HCT116 (cell line): ENCODE results near the gene ASS1. TPM values are rescaled to one million over a fixed set of nuclear protein-coding genes. Genes with fewer than 3 reads are reported as not detected.

Experiments used
- ATAC-seq: fragments of 200-7000 bp; cut with Tn5 transposase; 2 replicates; pipeline ENCODE4 v1.9.1; 2020; ENCODE audit warnings: mild to moderate bottlenecking, moderate library complexity
- BruUV-seq: library from RNA; stranded (reverse); fragments of 400-500 nt; replicated peaks from 2 replicates; lab custom pipeline; 2021; lab: Mats Ljungman, UMichigan
- CTCF ChIA-PET: fragments of 300-600 bp; sonication (Branson Sonifier 250); formaldehyde crosslinking; loops from one replicate; lab custom pipeline; 2021; ENCODE audit warnings: antibody characterized with exemption; lab: Charles Lee
- POLR2A ChIA-PET: fragments of 300-600, 350-600 bp; sonication (Branson Sonifier 250); formaldehyde crosslinking; loops from one replicate; lab custom pipeline; 2021; ENCODE audit warnings: antibody characterized with exemption; lab: Charles Lee
- RAD21 ChIA-PET, 2 experiments: fragments of 300-600 bp; sonication (Branson Sonifier 250); formaldehyde crosslinking; loops; one replicate each; lab custom pipeline; 2023; ENCODE audit warnings: low total read pairs in 2 of 2; ENCODE audit not compliant: uncharacterized antibody in 2 of 2, unreplicated experiment in 2 of 2, low non-redundant PET in 1 of 2; lab: Charles Lee
- DNase-seq: peaks from one replicate; pipeline ENCODE4 v3.0.0-alpha.2; 2010; ENCODE audit warnings: low read depth, low spot score
- H2AFZ ChIP-seq: fragments of 200-600 bp; shearing (Covaris generic), sonication (generic); 2 replicates; pipeline ENCODE4 v1.6.1; 2017; ENCODE audit warnings: low read depth, mixed run types, mixed read lengths, antibody characterized with exemption, low read length; ENCODE audit not compliant: poor library complexity, severe bottlenecking
- H3K27ac ChIP-seq: 2 replicates; pipeline ENCODE4 v1.5.1; 2012; ENCODE audit warnings: low read depth, low read length
- H3K27me3 ChIP-seq: fragments of 200-600 bp; sonication (generic); 2 replicates; pipeline ENCODE4 v1.6.1; 2016; ENCODE audit warnings: mixed run types, low read length, mixed read lengths; ENCODE audit not compliant: insufficient read depth
- H3K36me3 ChIP-seq, 2 experiments: fragments of 200-500 bp in 1 of 2; fragments of 200-600 bp in 1 of 2; sonication (Bioruptor generic) in 1 of 2; sonication (generic) in 1 of 2; 2 replicates each; pipeline versions ENCODE4 v1.5.1 to v1.6.1; 2014 to 2016; ENCODE audit warnings: low read length in 2 of 2, inconsistent platforms in 1 of 2, mixed read lengths in 1 of 2, mixed run types in 1 of 2; ENCODE audit not compliant: insufficient read depth in 2 of 2, control insufficient read depth in 1 of 2
- H3K4me1 ChIP-seq, 2 experiments: fragments of 200-600 bp in 1 of 2; sonication (generic) in 1 of 2; 2 replicates each; pipeline versions ENCODE4 v1.5.1 to v1.6.1; 2012 to 2017; ENCODE audit warnings: low read length in 2 of 2, inconsistent platforms in 1 of 2, mild to moderate bottlenecking in 1 of 2, mixed read lengths in 1 of 2, mixed run types in 1 of 2, moderate library complexity in 1 of 2; ENCODE audit not compliant: insufficient read depth in 2 of 2, control insufficient read depth in 1 of 2
- H3K4me2 ChIP-seq: fragments of 200-600 bp; sonication (generic); 2 replicates; pipeline ENCODE4 v1.6.1; 2017; ENCODE audit warnings: mixed run types, low read length, mixed read lengths
- H3K4me3 ChIP-seq, 2 experiments: fragments of 200-600 bp in 1 of 2; sonication (generic) in 1 of 2; replicated peaks in 1 of 2; 2 replicates each; pipeline ENCODE4 v1.5.1; 2011 to 2016; ENCODE audit warnings: low read length in 2 of 2, control low read depth in 1 of 2, low read depth in 1 of 2, mild to moderate bottlenecking in 1 of 2, mixed read lengths in 1 of 2, mixed run types in 1 of 2
- H3K79me2 ChIP-seq: fragments of 200-600 bp; sonication (generic); 2 replicates; pipeline ENCODE4 v1.6.1; 2017; ENCODE audit warnings: mild to moderate bottlenecking, mixed run types, low read length, moderate library complexity, mixed read lengths; ENCODE audit not compliant: insufficient read depth
- H3K9ac ChIP-seq: fragments of 200-600 bp; sonication (generic); 2 replicates; pipeline ENCODE4 v1.6.1; 2016; ENCODE audit warnings: low read length, mixed read lengths
- H3K9me2 ChIP-seq: fragments of 200-600 bp; sonication (generic), shearing (Covaris generic); 2 replicates; pipeline ENCODE4 v1.6.1; 2017; ENCODE audit warnings: mixed run types, mild to moderate bottlenecking, moderate library complexity; ENCODE audit not compliant: insufficient read depth
- H3K9me3 ChIP-seq, 2 experiments: fragments of 200-500 bp in 1 of 2; fragments of 200-600 bp in 1 of 2; sonication (Bioruptor generic) in 1 of 2; sonication (generic) in 1 of 2; 2 replicates each; pipeline ENCODE4 v1.6.1; 2014 to 2017; ENCODE audit warnings: low read length in 2 of 2, mixed read lengths in 2 of 2, inconsistent platforms in 1 of 2, low read depth in 1 of 2, mild to moderate bottlenecking in 1 of 2, mixed run types in 1 of 2, moderate library complexity in 1 of 2; ENCODE audit not compliant: control insufficient read depth in 1 of 2, insufficient read depth in 1 of 2
- H4K20me1 ChIP-seq: fragments of 200-600 bp; sonication (generic), shearing (Covaris generic); 2 replicates; pipeline ENCODE4 v1.6.1; 2017; ENCODE audit warnings: mixed run types, mild to moderate bottlenecking, moderate library complexity; ENCODE audit not compliant: insufficient read depth
- EGR1 ChIP-seq: IDR thresholded peaks from 2 replicates; pipeline ENCODE4 v1.6.1; 2012; ENCODE audit warnings: low read depth
- EZH2phosphoT487 ChIP-seq: fragments of 200-600 bp; IDR thresholded peaks from 2 replicates; pipeline ENCODE4 v1.6.1; 2018; ENCODE audit warnings: antibody characterized with exemption, borderline replicate concordance
- FOSL1 ChIP-seq: IDR thresholded peaks from 2 replicates; pipeline ENCODE4 v1.6.1; 2012; ENCODE audit warnings: low read depth
- MAX ChIP-seq: IDR thresholded peaks from 2 replicates; pipeline ENCODE4 v1.6.1; 2012
- RAD21 ChIP-seq: IDR thresholded peaks from 2 replicates; pipeline ENCODE4 v1.6.1; 2012; ENCODE audit warnings: low read depth, mild to moderate bottlenecking
- SIN3A ChIP-seq: IDR thresholded peaks from 2 replicates; pipeline ENCODE4 v1.6.1; 2012; ENCODE audit warnings: low read depth
- SRF ChIP-seq: IDR thresholded peaks from 2 replicates; pipeline ENCODE4 v1.6.1; 2012; ENCODE audit warnings: low read depth
- YY1 ChIP-seq: IDR thresholded peaks from 2 replicates; pipeline ENCODE4 v1.6.1; 2011; ENCODE audit warnings: low read length, low read depth, moderate library complexity, mild to moderate bottlenecking; ENCODE audit not compliant: insufficient replicate concordance; ENCODE audit errors: extremely low read depth
- intact Hi-C: fragments of 100-400 bp; cut with micrococcal nuclease; formaldehyde crosslinking; loops from 2 replicates; pipeline ENCODE4 v1.10.0; 2022
- total RNA-seq: library from RNA; stranded (reverse); gene quantifications from one replicate; pipeline ENCODE4 v1.2.1, GENCODE V29; 2021; ENCODE audit not compliant: unreplicated experiment
- TF ChIP-seq, protein P1 (sequence below), 3 experiments: fragments of 200-600 bp in 1 of 3; sonication (generic) in 1 of 3; IDR thresholded peaks in 2 of 3; conservative IDR thresholded peaks in 1 of 3; 2 replicates each; pipeline ENCODE4 v1.5.1; 2012 to 2017; ENCODE audit warnings: low read depth in 2 of 3, low read length in 2 of 3, antibody characterized with exemption in 1 of 3, borderline replicate concordance in 1 of 3, control low read depth in 1 of 3, mild to moderate bottlenecking in 1 of 3, mixed read lengths in 1 of 3, mixed run types in 1 of 3, moderate library complexity in 1 of 3; ENCODE audit not compliant: insufficient read depth in 1 of 3
- TF ChIP-seq, protein P2 (sequence below): IDR thresholded peaks from 2 replicates; pipeline ENCODE4 v1.6.1; 2012; ENCODE audit warnings: low read depth
- TF ChIP-seq, protein P3 (sequence below): IDR thresholded peaks from 2 replicates; pipeline ENCODE4 v1.6.1; 2011; ENCODE audit warnings: mild to moderate bottlenecking, low read length, moderate library complexity; ENCODE audit not compliant: insufficient replicate concordance; ENCODE audit errors: extremely low read depth

Gene ASS1
- total RNA-seq, 1 experiment from 2014 or later: 92.6 TPM

DNA sequence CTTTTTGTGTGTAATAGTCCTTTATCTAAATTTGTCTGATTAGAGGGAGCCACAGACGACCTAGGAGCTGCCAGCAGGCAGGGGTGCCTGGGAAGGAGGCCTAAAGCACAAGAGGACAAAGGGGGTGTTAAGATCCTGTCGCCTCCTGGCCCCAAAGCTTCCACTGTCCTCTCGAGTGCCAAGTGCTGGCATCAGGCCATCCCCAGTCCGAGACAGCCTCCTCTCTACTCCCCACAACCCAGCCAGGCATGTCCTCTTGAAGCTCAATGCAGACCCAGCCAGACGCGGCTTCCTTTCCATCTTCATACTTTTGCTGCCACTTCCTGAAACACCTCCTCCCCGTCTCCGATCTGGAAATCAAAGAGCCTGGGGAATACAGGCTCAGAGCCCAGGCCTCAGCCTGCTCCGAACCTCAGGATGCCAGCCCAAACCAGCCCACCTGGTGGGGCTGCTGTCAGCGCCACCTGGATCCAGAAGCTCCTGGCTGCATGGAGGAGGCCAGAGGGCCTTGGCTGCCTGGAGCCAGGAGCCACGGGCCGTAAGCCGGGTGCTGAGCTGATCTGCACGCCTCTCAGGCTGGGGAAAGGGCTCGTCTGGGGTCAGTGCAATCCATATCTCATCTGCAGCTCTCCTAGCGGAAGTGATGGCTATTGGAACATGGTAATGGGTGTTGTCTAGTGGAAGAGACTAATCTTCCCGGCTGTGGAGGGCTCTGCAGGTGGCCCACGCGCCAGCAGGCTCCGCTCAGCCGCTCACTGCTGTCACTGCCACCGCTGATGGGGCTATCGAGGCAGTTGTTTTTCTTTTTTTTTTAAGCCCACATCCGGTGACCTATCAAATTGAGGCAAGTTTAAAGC is 74.4 kb downstream of the ASS1 start (continued):
- TF ChIP-seq, protein P1, sequence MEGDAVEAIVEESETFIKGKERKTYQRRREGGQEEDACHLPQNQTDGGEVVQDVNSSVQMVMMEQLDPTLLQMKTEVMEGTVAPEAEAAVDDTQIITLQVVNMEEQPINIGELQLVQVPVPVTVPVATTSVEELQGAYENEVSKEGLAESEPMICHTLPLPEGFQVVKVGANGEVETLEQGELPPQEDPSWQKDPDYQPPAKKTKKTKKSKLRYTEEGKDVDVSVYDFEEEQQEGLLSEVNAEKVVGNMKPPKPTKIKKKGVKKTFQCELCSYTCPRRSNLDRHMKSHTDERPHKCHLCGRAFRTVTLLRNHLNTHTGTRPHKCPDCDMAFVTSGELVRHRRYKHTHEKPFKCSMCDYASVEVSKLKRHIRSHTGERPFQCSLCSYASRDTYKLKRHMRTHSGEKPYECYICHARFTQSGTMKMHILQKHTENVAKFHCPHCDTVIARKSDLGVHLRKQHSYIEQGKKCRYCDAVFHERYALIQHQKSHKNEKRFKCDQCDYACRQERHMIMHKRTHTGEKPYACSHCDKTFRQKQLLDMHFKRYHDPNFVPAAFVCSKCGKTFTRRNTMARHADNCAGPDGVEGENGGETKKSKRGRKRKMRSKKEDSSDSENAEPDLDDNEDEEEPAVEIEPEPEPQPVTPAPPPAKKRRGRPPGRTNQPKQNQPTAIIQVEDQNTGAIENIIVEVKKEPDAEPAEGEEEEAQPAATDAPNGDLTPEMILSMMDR (IDR thresholded peaks at IDR 0.05 in 2 of 3, conservative IDR thresholded peaks at IDR 0.05 in 1 of 3; ENCODE audit: borderline replicate concordance in 1 of 3, insufficient read depth in 1 of 3, low read depth in 2 of 3, low read length in 2 of 3): no peak
- TF ChIP-seq EZH2phosphoT487 (no peak), SRF (no peak), RAD21 (no peak), MAX (no peak)
- TF ChIP-seq, protein P2, sequence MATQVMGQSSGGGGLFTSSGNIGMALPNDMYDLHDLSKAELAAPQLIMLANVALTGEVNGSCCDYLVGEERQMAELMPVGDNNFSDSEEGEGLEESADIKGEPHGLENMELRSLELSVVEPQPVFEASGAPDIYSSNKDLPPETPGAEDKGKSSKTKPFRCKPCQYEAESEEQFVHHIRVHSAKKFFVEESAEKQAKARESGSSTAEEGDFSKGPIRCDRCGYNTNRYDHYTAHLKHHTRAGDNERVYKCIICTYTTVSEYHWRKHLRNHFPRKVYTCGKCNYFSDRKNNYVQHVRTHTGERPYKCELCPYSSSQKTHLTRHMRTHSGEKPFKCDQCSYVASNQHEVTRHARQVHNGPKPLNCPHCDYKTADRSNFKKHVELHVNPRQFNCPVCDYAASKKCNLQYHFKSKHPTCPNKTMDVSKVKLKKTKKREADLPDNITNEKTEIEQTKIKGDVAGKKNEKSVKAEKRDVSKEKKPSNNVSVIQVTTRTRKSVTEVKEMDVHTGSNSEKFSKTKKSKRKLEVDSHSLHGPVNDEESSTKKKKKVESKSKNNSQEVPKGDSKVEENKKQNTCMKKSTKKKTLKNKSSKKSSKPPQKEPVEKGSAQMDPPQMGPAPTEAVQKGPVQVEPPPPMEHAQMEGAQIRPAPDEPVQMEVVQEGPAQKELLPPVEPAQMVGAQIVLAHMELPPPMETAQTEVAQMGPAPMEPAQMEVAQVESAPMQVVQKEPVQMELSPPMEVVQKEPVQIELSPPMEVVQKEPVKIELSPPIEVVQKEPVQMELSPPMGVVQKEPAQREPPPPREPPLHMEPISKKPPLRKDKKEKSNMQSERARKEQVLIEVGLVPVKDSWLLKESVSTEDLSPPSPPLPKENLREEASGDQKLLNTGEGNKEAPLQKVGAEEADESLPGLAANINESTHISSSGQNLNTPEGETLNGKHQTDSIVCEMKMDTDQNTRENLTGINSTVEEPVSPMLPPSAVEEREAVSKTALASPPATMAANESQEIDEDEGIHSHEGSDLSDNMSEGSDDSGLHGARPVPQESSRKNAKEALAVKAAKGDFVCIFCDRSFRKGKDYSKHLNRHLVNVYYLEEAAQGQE: no peak

DNA sequence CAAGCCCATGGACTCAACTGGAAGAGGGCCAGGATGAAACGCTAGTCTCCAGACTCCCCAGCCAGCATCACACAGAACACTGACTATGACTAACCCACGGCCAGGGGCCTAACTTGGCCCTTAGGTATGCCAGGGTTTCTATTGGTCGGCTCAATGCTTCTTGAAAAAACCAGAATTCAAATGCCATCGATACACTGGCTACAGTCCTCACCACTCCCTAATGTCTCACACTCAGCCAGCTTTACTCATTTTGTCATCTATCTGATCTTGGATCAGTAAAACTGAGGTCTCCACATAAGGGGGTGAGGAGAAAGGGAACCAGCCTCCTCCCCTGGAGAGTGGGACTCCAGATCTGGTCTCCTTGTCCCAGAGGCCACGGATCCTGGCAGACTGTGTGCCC is 75.2 kb downstream of the ASS1 start:
- ChIA-PET RAD21 (no interaction called here), CTCF (no interaction called here)
- Histone ChIP-seq H3K9me3 (no peaks in the 10 kb centered on the region), H3K9ac (no peak overlapping the region), H3K79me2 (no peaks in the 10 kb centered on the region), H3K27ac (no peak overlapping the region), H3K4me3 (no peak overlapping the region), H3K4me2 (no peak overlapping the region), H3K4me1 (0 out of 4 replicates have a peak, but pooled peaks cover 0 to 7% of the 10 kb centered on the region in 2 experiments), H2AFZ (no peak overlapping the region), H4K20me1 (no peaks in the 10 kb centered on the region), H3K36me3 (no peaks in the 10 kb centered on the region), H3K9me2 (no peaks in the 10 kb centered on the region), H3K27me3 (no peaks in the 10 kb centered on the region)
- DNase-seq (no peak), ATAC-seq (no peak)
- BruUV-seq: no TSS peak
- intact Hi-C loops: no loop called here
- TF ChIP-seq, protein P3, sequence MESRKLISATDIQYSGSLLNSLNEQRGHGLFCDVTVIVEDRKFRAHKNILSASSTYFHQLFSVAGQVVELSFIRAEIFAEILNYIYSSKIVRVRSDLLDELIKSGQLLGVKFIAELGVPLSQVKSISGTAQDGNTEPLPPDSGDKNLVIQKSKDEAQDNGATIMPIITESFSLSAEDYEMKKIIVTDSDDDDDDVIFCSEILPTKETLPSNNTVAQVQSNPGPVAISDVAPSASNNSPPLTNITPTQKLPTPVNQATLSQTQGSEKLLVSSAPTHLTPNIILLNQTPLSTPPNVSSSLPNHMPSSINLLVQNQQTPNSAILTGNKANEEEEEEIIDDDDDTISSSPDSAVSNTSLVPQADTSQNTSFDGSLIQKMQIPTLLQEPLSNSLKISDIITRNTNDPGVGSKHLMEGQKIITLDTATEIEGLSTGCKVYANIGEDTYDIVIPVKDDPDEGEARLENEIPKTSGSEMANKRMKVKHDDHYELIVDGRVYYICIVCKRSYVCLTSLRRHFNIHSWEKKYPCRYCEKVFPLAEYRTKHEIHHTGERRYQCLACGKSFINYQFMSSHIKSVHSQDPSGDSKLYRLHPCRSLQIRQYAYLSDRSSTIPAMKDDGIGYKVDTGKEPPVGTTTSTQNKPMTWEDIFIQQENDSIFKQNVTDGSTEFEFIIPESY: no peak
- TF ChIP-seq YY1: no peak
- no peak for TF ChIP-seq SRF
- no peak for TF ChIP-seq FOSL1
- no peak for TF ChIP-seq EGR1
- no peak for TF ChIP-seq SIN3A
- TF ChIP-seq, all 23 proteins: peak for 0
- POLR2A ChIA-PET: no interaction called here
